Fibroblast of pulmonary artery (primary cell): ENCODE measurements around the gene ZNF423.

Experiments
- DNase-seq: peaks from one replicate; pipeline ENCODE4 v3.0.0-alpha.2; 2010; ENCODE audit warnings: low read depth
- H3K4me3 ChIP-seq: replicated peaks from 2 replicates; pipeline ENCODE4 v1.5.1; 2011; ENCODE audit warnings: low read depth, mild to moderate bottlenecking, control low read depth, low read length, moderate library complexity
- CTCF ChIP-seq: IDR thresholded peaks from 2 replicates; pipeline ENCODE4 v1.5.1; 2011; ENCODE audit warnings: mild to moderate bottlenecking, control low read depth, low read length, inconsistent platforms; ENCODE audit errors: missing control alignments

ZNF423 gene

GRCh38 chr16:49527611-49528010, 328.3 kb downstream of the ZNF423 start:
- DNase-seq: peak; percentile 4
- H3K4me3 ChIP-seq: peak overlapping the region; percentile 47
- no peak for TF ChIP-seq CTCF

DNA sequence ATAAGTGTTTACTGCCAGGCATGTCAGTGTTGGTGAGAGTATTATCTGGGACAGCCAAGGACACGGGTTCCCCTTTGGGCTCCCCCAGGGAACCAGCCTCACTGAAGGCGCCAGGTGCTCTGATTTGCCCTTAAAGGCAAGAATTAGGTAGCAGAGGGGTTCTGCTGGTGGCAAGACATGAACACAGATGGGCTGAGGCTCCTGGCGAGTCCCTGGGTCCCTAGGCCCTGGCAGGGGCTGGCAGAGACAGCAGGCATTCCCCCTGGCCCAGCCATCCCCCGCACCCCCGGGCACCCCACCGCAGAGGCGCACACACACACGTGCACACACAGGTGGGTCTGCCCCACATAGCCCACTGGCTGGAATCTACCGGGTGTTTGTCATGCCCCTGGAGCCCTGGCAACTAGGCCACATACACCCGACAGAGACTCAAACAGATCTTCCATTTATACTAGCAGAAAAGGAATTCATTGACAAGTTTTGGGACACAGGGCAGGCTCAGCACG, 329.0 kb downstream of the ZNF423 start:
- H3K4me3 ChIP-seq: no peak overlapping the region
- no peak for DNase-seq
- TF ChIP-seq CTCF: no peak

DNA sequence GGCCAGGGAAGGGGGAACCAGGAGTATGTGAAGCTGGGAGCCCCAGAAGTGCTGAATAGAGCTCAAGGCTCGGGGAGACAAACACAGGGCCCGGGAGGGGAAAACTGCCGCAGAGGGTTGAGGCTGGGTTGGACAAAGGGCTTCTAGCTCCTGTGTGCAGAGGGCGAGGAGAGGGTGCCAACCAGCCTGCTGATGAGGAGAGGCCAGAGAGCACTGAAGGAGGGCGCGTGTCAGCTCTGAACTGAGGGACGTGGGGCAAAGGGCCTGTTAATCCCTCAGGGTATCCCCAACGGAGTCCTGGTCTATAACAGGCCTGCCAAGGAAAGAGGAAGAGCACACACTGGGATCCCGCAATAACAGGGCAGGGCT, 331.0 kb downstream of the ZNF423 start:
- DNase-seq: no peak
- H3K4me3 ChIP-seq: no peak overlapping the region
- no peak for TF ChIP-seq CTCF

DNA sequence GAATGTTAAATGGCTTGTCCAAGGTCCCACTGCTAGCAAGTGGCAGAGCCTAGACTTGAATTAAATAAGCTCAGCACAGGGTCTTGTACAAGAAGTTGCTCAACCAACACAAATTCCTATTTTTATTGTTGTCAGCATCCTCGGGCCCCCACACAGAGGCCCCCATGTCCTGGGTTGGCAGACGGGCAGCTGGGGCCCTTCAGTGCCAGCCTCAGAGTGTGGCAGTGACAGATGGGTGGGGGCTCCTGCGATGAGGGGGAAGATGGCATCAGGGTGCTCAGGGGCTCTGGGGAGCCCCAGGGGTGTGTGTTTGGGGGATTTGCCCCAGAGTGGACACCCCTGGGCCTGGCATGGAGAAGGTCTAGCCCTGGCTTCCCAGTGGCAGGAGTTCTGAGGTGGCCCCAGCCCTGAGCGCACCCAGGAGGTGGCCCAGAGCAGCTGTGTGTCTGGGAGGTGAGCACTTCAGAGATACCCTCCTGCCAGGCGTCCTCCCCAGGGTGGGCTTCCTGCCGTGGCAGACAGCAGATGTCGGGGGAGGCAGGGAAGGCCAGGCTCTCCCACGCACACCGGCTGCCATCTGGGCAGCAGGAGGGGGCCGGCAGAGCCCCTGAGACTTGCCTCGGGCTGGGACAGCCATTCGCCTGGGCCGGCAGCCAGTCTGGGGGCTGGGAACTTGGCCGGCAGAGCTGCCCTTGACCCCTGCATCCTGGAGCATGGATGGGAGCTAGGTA, 331.5 kb downstream of the ZNF423 start:
- no peak for TF ChIP-seq CTCF
- no peak for DNase-seq
- H3K4me3 ChIP-seq: no peak overlapping the region

- DNase-seq: no peak
- H3K4me3 ChIP-seq: no peak overlapping the region
- TF ChIP-seq CTCF: no peak
These were observed 332.3 kb downstream of the ZNF423 start for GRCh38 chr16:49523435-49524159.

DNA sequence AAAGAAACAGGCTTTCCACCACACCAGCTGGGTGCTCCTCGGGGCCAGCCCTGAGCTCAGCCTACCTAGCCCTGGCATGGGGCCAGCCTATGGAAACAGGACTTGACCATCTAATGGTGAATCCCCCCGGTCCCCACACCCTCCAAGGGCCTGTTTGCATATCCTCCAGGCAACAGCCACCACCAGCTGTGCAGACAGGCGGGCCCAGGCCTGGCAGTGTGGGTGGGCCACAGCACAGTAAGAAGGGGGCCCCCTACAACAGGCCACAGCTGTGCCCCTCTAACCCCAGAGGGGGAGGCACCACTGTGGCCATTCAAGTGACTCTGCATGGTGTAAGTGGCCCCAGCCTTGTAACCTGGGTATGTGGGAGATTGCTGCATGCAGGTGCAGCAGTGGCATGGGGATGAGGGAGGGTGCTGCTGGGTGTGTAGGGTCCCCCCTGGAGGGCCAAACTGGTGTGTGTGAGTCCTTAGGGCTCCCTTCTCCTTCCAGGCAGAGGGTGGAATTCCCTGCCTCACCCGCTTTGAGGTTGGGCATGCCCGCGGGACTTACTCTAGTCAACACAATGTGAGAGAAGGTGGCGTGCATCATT, 334.1 kb downstream of the ZNF423 start:
- H3K4me3 ChIP-seq: no peak overlapping the region
- DNase-seq: no peak
- TF ChIP-seq CTCF: no peak
